GM18502 (cell line): ENCODE measurements around the gene ADGRG6.
"Not testable (repeated sequence)": the region's sequence is repeated elsewhere in the genome, so short reads cannot be mapped to it uniquely, and the experiment has no call there.

Experiments used
- ATAC-seq: cut with Tn5 transposase; IDR thresholded peaks from one replicate; pipeline ENCODE4 v1.9.1; 2021; ENCODE audit warnings: mild to moderate bottlenecking; ENCODE audit not compliant: unreplicated experiment, poor library complexity

ADGRG6 gene

GRCh38 chr6:142400495-142400894 is 98.7 kb downstream of the ADGRG6 start:
- ATAC-seq: no peak

DNA sequence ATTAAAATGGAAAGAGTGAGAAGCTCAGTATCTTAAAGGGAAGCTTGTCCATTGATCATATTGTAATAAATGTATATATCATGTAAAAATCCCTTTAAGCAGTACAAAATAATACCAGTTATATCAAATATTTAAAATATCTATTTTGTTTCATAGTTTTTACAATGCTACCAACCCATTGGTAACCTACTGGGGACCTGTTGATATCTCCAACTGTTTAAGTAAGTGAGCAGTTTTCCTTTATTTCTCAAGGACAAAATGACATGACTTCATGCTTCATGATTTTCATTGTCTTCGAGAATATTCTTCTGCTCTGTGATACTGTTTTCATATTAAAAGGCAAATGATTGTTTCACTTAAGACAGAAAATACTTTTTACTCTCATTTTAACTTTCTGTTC is 100.0 kb downstream of the ADGRG6 start:
- no peak for ATAC-seq

DNA sequence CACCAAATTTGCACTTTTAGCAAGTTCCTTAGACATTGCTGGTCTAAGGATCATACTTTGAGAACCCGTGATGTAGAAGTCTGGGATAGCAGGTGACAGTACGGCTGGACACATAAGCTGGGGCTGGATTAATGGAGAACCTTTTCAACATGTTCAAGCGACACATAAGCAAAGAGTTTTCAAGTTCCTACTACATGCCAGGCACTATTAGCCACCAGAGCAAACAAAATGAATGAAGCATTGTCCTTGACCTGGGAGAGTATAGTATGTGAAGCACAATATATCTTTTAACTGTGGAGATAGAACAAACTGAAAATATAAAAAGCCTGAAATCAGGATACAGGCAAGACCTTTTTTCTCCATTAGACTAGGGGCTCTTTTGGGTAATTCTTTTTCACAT is 102.9 kb downstream of the ADGRG6 start:
- no peak for ATAC-seq

- no peak for ATAC-seq
Observed at GRCh38 chr6:142406131-142406530, 104.3 kb downstream of the ADGRG6 start.

DNA sequence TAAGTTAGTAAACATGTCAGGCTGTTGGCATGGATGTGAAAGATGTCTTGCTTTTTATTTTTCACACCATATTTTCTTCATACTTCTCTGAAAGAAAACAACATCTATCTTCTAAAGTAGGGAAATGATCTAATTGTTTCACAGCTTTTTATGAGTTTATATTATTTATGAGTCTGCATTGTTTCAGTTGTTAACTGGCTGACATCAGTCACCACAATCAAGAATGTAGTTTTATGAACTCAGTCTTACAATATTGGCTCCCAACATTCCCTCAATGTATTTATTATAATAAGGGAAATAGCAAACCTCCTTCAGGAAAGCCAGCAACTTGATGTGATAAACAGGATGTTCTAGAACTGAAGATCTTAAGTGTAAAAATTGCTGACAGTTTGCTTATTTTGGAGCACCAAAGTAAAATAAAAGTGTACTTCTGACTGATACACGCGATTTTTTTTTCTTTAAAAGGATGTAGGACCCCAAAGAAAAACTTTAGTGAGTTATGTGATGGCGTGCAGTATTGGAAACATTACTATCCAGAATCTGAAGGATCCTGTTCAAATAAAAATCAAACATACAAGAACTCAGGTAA is 106.0 kb downstream of the ADGRG6 start:
- no peak for ATAC-seq

DNA sequence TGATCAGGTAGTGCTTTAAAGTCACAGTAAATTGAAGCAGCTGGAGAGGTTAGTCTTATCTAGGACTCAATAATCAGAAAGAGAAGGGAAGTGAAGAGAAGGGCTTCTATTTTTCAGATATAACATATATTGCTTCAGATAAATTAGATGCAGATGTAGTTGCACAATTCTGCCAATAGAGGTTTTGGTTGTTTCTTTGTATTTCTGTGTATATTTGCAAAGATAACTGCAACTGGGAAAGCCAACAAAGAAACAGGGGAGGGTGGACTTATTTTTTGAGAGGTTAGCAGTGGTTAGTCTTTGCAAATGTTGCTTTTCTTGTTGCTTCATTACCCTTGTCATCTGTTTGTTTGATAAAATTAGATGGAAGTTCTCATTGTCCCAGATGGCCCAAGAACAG is 106.6 kb downstream of the ADGRG6 start:
- no peak for ATAC-seq

DNA sequence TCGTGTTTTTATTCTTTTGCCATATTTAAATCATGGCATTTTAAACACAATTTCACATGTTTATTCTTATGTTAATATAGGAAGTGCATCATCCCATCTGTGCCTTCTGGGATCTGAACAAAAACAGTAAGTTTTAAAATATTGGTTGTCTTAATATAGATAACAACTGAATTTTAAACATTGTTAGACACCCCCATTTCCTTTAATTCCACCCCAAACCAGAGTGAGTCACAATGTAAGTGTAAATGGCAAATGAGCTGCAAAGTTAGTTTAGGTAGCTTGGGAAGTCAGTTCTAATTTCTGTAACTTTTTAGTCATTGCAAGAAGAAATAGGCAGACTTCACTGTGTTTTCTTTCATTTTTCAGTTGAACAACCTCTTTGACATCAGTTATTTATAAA is 108.0 kb downstream of the ADGRG6 start:
- ATAC-seq: no peak

- no peak for ATAC-seq
Observed at GRCh38 chr6:142411145-142411544, 109.3 kb downstream of the ADGRG6 start.

DNA sequence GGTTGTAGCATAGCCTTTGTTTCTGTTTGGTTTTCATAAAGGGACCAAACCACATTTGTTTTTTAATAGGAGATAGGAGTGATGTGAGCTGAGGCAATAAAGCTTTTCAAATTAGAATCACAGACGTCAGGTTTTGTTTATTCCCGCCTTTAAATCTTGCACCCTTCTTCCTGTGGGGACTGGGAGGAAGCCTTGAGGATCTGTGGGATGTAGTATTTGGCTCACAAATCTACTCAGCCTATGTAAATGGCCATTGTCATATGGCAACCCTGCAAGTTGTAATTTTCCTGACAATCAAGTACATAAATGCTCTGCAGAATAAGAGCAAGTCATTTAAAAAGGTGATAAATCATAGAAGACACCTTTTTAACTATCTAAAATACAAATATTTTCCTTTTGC is 110.4 kb downstream of the ADGRG6 start:
- no peak for ATAC-seq

DNA sequence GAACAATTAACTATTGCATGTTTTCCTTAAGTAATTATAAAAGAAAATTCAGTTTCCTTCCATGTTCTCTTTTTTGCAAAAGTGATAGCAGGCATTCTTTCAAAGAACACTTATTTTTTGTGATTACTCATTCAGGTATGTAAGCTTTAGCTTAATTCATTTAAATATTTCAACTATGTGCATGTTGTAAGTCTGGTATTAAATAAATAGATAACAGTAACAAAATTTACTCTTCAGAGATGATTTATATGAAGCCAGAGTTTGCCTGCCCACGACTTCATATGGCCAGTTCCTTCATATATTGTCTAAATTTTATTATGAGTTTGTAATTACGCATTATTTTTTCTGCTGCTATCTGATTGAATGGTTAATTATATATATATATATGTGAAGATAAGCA is 110.9 kb downstream of the ADGRG6 start:
- no peak for ATAC-seq

DNA sequence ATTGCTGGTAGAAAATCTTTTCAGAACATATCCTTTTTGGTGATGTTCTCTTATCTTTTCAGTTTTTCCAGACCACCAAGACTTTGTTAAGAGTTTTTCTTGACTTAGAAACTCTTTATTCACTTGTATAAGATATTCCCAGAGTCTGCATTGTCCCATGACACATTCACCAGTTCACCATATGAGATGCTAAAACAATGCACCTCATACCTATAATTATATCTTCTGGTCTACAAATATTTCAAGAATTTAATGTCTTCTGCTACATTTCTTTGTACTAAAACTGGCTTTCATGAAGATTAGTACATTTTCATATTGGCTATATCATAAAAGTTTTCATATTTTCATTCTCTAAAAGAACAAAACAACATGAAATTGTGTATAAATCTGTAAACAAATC is 111.3 kb downstream of the ADGRG6 start:
- no peak for ATAC-seq

DNA sequence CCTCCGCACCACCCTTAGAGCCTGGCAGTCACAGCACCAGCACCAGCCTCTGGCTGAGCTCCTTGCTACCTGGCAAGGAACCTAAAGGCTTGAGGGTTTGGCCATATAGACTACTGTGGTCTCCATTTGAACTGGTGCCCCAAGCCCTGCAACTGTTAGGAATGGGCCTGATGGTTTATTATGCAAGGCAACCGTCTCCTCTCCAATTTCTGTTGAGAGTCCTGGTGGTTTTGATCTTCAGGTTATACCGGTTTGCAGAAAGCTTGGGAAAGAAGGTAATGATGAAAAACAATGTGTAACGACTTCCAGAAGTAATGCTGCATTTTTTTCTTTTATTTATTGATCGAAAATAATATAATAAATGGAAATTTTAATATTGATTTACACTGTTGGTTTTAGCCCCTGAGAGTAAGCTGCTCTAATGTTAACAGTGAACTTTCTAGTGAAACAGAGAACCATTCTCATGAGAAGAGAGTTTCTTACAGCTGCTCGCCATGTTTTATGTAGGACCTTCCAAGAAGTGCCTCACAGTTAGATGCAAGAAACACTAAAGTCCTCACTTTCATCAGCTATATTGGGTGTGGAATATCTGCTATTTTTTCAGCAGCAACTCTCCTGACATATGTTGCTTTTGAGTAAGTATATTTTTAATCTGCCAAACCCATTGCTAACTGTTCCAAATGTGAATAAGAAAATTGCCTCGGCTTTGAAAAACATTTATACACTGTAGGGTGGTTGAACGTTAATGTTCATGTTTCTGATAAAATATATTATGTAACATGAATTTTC is 112.8 kb downstream of the ADGRG6 start:
- ATAC-seq: no peak

GRCh38 chr6:142416179-142416578 is 114.4 kb downstream of the ADGRG6 start:
- ATAC-seq: no peak

DNA sequence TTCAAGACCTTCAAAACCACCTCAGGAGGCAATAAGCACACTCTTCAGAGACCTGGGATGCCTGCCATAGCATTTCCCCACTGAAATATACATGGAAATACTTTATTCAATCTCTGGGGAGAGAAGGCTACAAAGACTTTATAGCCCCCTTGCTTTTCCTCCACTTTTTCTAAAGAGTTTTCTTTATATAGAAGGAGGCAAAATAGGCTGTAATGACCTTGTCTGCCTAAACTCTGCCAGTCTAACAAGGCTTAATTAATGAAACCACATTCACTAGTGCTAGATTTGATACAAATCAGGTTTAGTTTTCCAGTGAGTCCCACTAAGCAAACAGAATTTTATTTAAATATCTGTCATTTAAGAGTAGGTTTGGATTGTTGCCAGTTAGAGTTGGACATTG is 114.9 kb downstream of the ADGRG6 start:
- no peak for ATAC-seq

DNA sequence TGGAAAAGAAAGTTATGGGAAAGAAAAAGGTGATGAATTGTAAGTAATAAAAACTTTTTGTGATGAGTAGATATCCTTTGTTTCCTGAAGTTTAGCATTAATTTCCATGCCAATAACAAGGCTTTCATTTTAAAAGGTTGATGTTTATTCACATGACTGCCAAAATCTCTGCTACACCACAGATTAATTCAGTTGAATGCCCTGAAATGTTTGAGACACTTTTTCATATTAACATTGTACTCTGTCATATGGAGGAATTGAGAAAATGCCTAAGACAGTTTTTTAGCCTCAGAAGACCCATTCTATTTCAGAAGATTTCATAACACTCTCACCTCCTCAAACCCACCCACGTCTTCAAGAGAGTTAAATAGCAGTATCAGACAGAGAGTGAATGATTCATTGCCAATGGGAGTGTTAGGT is 115.5 kb downstream of the ADGRG6 start:
- no peak for ATAC-seq

GRCh38 chr6:142419071-142419470 is 117.3 kb downstream of the ADGRG6 start:
- ATAC-seq: no peak

- ATAC-seq: no peak
Observed at GRCh38 chr6:142420802-142421201, 119.0 kb downstream of the ADGRG6 start.

DNA sequence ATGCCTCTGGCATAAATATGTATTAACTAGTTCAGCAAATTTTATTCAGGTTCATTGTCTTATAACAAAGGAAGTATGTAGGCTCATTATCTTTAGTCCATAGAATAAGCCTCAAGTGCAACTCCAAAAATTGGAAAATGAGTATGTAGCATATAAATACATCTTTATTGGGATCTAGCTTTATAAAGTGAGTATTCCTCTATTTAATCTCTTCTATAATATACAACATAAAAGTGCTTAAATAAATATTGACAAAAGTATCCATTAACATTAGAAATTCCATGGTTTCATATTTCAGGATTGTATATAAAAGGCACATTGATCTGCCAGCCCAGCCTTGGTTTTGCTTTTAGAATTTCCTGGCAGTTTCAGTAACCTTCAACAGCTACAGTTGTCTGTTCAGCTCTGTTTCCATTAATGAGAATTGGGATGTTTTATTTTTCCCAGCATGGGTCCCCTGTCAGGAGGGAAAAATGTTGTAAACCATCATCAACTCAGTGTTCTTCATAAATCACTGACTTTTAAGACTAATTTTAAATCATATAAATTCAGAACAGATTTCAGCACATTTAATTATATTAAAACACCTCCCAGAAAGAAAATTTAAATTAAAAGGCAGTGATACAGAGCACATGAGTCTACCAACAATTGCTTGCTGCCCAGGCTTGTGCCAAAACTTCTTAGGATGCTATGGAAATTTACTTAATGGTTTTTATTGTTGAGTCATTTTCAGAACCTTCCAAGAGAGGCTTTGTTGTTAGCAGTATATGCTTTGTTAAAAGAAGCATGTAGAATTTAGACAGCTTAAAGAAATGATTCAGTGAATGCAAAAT is 119.7 kb downstream of the ADGRG6 start:
- ATAC-seq: no peak

DNA sequence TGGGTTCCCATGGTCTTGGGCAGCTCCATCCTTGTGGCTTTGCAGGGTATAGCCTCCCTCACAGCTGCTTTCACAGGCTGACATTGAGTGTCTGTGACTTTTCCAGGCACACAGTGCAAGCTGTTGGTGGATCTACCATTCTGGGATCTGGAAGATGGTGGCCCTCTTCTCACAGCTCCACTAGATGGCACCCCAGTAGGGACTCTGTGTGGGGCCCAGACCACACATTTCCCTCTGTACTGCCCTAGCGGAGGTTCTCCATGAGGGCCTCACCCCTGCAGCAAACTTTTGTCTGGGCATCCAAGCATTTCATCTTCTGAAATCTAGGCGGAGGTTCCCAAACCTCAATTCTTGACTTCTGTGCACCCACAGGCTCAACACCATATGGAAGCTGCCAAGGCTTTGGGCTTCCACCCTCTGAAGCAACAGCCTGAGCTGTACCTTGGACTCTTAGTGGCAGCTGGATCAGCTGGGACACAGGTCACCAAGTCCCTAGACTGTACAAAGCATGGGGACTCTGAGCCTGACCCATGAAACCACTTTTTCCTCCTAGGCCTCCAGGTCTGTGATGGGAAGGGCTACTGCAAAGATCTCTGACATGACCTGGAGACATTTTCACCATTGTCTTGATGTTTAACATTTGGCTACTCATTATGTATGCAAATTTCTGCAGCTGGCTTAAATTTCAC is 124.8 kb downstream of the ADGRG6 start:
- not testable (repeated sequence) for ATAC-seq

DNA sequence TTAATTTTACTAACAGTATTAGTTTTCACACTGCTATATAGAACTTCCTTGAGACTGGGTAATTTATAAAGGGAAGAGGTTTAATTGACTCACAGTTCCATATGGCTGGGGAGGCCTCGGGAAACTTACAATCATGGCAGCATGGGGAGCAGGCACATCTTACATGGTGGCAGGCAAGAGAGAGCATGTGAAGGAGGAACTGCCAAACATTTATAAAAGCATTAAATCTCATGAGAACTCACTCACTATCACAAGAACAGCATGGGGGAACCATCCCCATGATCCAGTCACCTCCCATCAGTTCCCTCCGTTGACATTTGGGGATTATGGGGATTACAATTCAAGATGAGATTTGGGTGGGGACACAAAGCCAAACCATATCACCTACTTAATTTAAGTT is 126.7 kb downstream of the ADGRG6 start:
- not testable (repeated sequence) for ATAC-seq

- ATAC-seq: no peak
Observed at GRCh38 chr6:142429195-142429594, 127.4 kb downstream of the ADGRG6 start.
